ENCODE measurements around the gene TACC3. TPM values are rescaled to one million over a fixed set of nuclear protein-coding genes. Genes with fewer than 3 reads are reported as not detected.

Gene TACC3
- total and polyA plus RNA-seq, 2 donors (not counting 1 experiment from before 2014, with no cell fraction given), result 7.3 to 10.2 TPM

DNA sequence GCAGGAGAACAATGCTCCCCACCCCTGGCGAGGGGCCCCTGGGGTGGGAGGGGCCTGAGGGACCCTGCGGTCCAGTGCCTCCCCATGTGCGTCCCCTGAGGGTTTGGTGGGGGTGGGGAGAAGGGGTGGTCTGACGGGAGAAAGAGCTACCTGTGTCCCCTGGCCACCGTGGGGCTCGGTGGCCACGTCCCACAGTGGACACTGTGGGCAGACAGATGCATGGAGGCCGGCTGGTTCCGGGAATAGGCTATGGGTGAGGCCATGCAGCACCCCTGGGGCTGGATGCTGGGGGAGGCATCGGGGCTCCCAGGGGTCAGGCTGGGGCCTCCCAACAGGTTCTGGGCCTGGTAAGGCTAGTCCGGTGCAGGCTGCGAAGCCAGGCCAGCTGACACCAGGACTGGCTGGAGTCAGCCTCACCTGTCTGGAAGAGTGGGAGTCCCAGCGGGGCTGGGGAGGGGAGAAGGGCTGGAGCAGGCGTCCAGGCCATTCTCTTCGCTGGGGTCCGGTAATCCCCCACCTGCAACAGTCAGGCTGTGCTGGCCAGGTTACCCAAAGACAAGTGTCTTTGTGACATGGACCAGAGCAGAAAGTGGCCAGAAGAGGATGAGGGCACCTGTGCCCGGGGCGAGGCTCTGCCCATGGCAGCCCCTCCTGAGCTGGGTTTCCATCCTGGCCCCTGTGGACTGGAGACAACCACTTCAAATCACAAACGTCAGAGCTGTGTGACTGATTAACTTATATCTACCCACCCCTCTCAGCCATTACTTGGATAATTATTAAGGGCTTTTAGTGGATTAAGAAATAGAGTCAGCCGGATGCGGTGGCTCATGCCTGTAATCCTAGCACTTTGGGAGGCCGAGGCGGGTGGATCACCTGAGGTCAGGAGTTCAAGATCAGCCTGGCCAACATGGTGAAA is 35.8 kb upstream of the TACC3 start:
- no peak overlapping the region for H3K4me2 ChIP-seq (ENCODE audit: extremely low read depth, insufficient read depth, low read length)
- H3K4me3 ChIP-seq (replicated peaks in 1 of 4; ENCODE audit: control extremely low read depth in 1 of 4, insufficient read depth in 1 of 4, low read depth in 3 of 4, low read length in 4 of 4), result peak overlapping the region in 1 of 4 experiments; percentile 46

DNA sequence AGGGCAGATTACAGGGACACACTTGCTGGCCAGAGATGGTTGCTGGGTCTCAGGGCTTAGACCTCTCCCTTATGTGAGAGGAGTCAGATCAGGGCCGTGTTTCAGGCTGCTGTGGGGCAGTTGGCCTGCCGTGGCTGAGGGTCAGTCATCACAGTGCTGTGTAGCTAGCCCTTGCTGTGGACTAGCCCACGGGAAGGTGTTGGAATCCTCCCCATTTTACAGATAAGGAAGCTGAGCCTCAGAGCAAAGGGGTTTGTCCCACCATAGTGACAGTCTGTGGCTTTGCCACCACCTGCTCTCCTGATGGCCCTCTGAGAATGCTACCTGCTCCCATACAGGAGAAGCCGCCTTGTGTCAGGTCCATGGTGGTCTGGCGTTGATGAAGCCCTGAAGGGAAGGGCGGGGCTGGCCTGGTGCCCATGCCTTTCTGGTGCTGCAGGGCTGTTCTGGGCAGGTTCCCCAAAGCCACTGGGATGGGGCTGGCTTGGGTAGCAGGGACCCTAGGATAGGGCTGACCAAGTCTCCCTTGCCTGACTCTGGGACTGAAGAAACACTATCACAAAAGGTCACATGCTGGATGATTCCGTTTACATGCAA is 34.8 kb upstream of the TACC3 start:
- no peak overlapping the region for H3K4me3 ChIP-seq (replicated peaks in 1 of 4; ENCODE audit: control extremely low read depth in 1 of 4, insufficient read depth in 1 of 4, low read depth in 3 of 4, low read length in 4 of 4)
- peaks cover 5% of the 10 kb centered on the region for H3K4me1 ChIP-seq (ENCODE audit: control insufficient read depth, extremely low read depth, insufficient read depth, low read length)
- no peaks in the 10 kb centered on the region for H3K27me3 ChIP-seq (ENCODE audit: control insufficient read depth, insufficient read depth, low read length)
- H3K27ac ChIP-seq (ENCODE audit: insufficient read depth, low read length), result no peak overlapping the region
- H3K9ac ChIP-seq (ENCODE audit: insufficient read depth, low read length), result no peak overlapping the region
- no peak overlapping the region for H3K4me2 ChIP-seq (ENCODE audit: extremely low read depth, insufficient read depth, low read length)
- H4K20me1 ChIP-seq (ENCODE audit: control insufficient read depth, extremely low read depth, insufficient read depth, low read length), result no peaks in the 10 kb centered on the region
- H2AFZ ChIP-seq (ENCODE audit: low read length), result no peak overlapping the region
- H3K9me3 ChIP-seq (ENCODE audit: control insufficient read depth, insufficient read depth, low read depth, low read length), result no peaks in the 10 kb centered on the region
- no peak for TF ChIP-seq EZH2 (IDR thresholded peaks at IDR 0.05; ENCODE audit: low read length, missing control alignments)
- TF ChIP-seq, protein P1, sequence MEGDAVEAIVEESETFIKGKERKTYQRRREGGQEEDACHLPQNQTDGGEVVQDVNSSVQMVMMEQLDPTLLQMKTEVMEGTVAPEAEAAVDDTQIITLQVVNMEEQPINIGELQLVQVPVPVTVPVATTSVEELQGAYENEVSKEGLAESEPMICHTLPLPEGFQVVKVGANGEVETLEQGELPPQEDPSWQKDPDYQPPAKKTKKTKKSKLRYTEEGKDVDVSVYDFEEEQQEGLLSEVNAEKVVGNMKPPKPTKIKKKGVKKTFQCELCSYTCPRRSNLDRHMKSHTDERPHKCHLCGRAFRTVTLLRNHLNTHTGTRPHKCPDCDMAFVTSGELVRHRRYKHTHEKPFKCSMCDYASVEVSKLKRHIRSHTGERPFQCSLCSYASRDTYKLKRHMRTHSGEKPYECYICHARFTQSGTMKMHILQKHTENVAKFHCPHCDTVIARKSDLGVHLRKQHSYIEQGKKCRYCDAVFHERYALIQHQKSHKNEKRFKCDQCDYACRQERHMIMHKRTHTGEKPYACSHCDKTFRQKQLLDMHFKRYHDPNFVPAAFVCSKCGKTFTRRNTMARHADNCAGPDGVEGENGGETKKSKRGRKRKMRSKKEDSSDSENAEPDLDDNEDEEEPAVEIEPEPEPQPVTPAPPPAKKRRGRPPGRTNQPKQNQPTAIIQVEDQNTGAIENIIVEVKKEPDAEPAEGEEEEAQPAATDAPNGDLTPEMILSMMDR (conservative IDR thresholded peaks at IDR 0.05 in 1 of 2, IDR thresholded peaks at IDR 0.05 in 1 of 2; ENCODE audit: low read depth in 1 of 2, low read length in 2 of 2), result no peak
- H3K79me2 ChIP-seq (ENCODE audit: control insufficient read depth, insufficient read depth, low read length), result no peaks in the 10 kb centered on the region
- peaks cover 6% of the 10 kb centered on the region for H3K36me3 ChIP-seq (ENCODE audit: control insufficient read depth, insufficient read depth, low read length)
- DNase-seq (ENCODE audit: low read depth in 2 of 2), result no peak

More for the DNA sequence above, 35.8 kb upstream of the TACC3 start:
- Histone ChIP-seq H3K27ac (ENCODE audit: insufficient read depth, low read length) (no peak overlapping the region), H3K27me3 (ENCODE audit: control insufficient read depth, insufficient read depth, low read length) (no peaks in the 10 kb centered on the region), H3K9ac (ENCODE audit: insufficient read depth, low read length) (no peak overlapping the region), H3K36me3 (ENCODE audit: control insufficient read depth, insufficient read depth, low read length) (no peaks in the 10 kb centered on the region), H3K9me3 (ENCODE audit: control insufficient read depth, insufficient read depth, low read depth, low read length) (no peaks in the 10 kb centered on the region), H3K4me1 (ENCODE audit: control insufficient read depth, extremely low read depth, insufficient read depth, low read length) (peaks cover 5% of the 10 kb centered on the region), H2AFZ (ENCODE audit: low read length) (no peak overlapping the region), H4K20me1 (ENCODE audit: control insufficient read depth, extremely low read depth, insufficient read depth, low read length) (no peaks in the 10 kb centered on the region), H3K79me2 (ENCODE audit: control insufficient read depth, insufficient read depth, low read length) (no peaks in the 10 kb centered on the region)
- no peak for TF ChIP-seq EZH2 (IDR thresholded peaks at IDR 0.05; ENCODE audit: low read length, missing control alignments)
- TF ChIP-seq, protein P1 (conservative IDR thresholded peaks at IDR 0.05 in 1 of 2, IDR thresholded peaks at IDR 0.05 in 1 of 2; ENCODE audit: low read depth in 1 of 2, low read length in 2 of 2), result no peak
- no peak for DNase-seq (ENCODE audit: low read depth in 2 of 2)

DNA sequence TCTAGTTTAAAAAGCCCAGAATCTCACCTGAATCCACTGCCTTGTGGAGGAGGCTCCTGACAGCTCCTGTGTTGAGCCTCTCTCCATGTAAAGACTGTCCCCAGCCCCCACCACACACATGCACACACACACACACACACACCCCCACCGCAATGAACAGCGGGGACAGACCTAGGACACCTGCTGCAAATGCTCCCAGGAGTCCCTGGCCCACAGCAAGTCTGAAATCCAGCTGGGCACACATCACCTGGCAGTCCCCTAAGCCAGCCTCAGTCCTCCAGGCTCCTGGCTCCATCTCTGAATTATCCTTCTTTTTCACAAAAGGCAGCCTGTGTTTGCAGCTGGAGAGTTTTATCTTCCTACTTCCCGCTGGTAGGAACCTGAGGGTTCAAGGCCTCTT is 30.6 kb upstream of the TACC3 start:
- no peaks in the 10 kb centered on the region for H3K9me3 ChIP-seq (ENCODE audit: control insufficient read depth, insufficient read depth, low read depth, low read length)
- no peaks in the 10 kb centered on the region for H3K79me2 ChIP-seq (ENCODE audit: control insufficient read depth, insufficient read depth, low read length)
- H3K27ac ChIP-seq (ENCODE audit: insufficient read depth, low read length), result no peak overlapping the region
- H3K4me1 ChIP-seq (ENCODE audit: control insufficient read depth, extremely low read depth, insufficient read depth, low read length), result no peaks in the 10 kb centered on the region
- peaks cover 21% of the 10 kb centered on the region for H3K36me3 ChIP-seq (ENCODE audit: control insufficient read depth, insufficient read depth, low read length)
- no peaks in the 10 kb centered on the region for H3K27me3 ChIP-seq (ENCODE audit: control insufficient read depth, insufficient read depth, low read length)
- H3K4me3 ChIP-seq (replicated peaks in 1 of 4; ENCODE audit: control extremely low read depth in 1 of 4, insufficient read depth in 1 of 4, low read depth in 3 of 4, low read length in 4 of 4), result no peak overlapping the region
- no peak for DNase-seq (ENCODE audit: low read depth in 2 of 2)
- no peaks in the 10 kb centered on the region for H4K20me1 ChIP-seq (ENCODE audit: control insufficient read depth, extremely low read depth, insufficient read depth, low read length)
- H3K9ac ChIP-seq (ENCODE audit: insufficient read depth, low read length), result no peak overlapping the region
- no peak overlapping the region for H2AFZ ChIP-seq (ENCODE audit: low read length)
- TF ChIP-seq, protein P1 (conservative IDR thresholded peaks at IDR 0.05 in 1 of 2, IDR thresholded peaks at IDR 0.05 in 1 of 2; ENCODE audit: low read depth in 1 of 2, low read length in 2 of 2), result no peak
- no peak for TF ChIP-seq EZH2 (IDR thresholded peaks at IDR 0.05; ENCODE audit: low read length, missing control alignments)
- H3K4me2 ChIP-seq (ENCODE audit: extremely low read depth, insufficient read depth, low read length), result no peak overlapping the region

Measured in fibroblast of lung (primary cell).